MCF 10A (cell line): ENCODE measurements around the gene THRB. TPM values are rescaled to one million over a fixed set of nuclear protein-coding genes. Genes with fewer than 3 reads are reported as not detected.

Experiments used
- BruUV-seq: library from RNA; stranded (reverse); fragments of 400-500 nt; replicated peaks from 2 replicates; lab custom pipeline; 2021; lab: Mats Ljungman, UMichigan
- CTCF ChIA-PET: fragments of 300-600 bp; sonication (Branson Sonifier 250); formaldehyde crosslinking; extraction: SDS; loops from one replicate; lab custom pipeline; 2021; ENCODE audit warnings: antibody characterized with exemption, inconsistent platforms; lab: Yijun Ruan, JAX
- POLR2A ChIA-PET: fragments of 300-600, 350-650 bp; sonication (Branson Sonifier 250); formaldehyde crosslinking; extraction: SDS; loops from one replicate; lab custom pipeline; 2020; ENCODE audit warnings: antibody characterized with exemption, inconsistent platforms; lab: Yijun Ruan, JAX
- DNase-seq: peaks from one replicate; pipeline ENCODE4 v3.0.0-alpha.2; 2018; ENCODE audit not compliant: unreplicated experiment
- H3K27ac Mint-ChIP-seq: one replicate; pipeline ENCODE4 v1.8.0; 2022; ENCODE audit warnings: mild to moderate bottlenecking, low read depth, mixed read lengths; ENCODE audit not compliant: unreplicated experiment
- H3K27me3 Mint-ChIP-seq: one replicate; pipeline ENCODE4 v1.8.0; 2022; ENCODE audit warnings: mixed read lengths; ENCODE audit not compliant: insufficient read depth, unreplicated experiment
- H3K36me3 Mint-ChIP-seq: one replicate; pipeline ENCODE4 v1.8.0; 2022; ENCODE audit warnings: mild to moderate bottlenecking, moderate library complexity, mixed read lengths; ENCODE audit not compliant: insufficient read depth, unreplicated experiment
- H3K4me1 Mint-ChIP-seq: one replicate; pipeline ENCODE4 v1.8.0; 2022; ENCODE audit warnings: mixed read lengths; ENCODE audit not compliant: insufficient read depth, unreplicated experiment
- H3K4me3 Mint-ChIP-seq: one replicate; pipeline ENCODE4 v1.8.0; 2022; ENCODE audit warnings: mild to moderate bottlenecking, moderate library complexity, mixed read lengths; ENCODE audit not compliant: unreplicated experiment
- H3K9me3 Mint-ChIP-seq: one replicate; pipeline ENCODE4 v1.8.0; 2022; ENCODE audit warnings: mixed read lengths; ENCODE audit not compliant: unreplicated experiment
- intact Hi-C: fragments of 100-400 bp; cut with micrococcal nuclease; formaldehyde crosslinking; loops from 2 replicates; pipeline ENCODE4 v1.14.1; 2022
- total RNA-seq: library from RNA; stranded (reverse); gene quantifications from 2 replicates; pipeline ENCODE4 v1.2.3, GENCODE V29; 2022
- TF ChIP-seq, protein P1 (sequence below): fragments of 200-600 bp; IDR thresholded peaks from one replicate; pipeline ENCODE4 v1.8.0; 2022; ENCODE audit warnings: antibody characterized with exemption, mild to moderate bottlenecking; ENCODE audit not compliant: unreplicated experiment

THRB gene
- total RNA-seq, 1 experiment from 2014 or later: 4.2 TPM

DNA sequence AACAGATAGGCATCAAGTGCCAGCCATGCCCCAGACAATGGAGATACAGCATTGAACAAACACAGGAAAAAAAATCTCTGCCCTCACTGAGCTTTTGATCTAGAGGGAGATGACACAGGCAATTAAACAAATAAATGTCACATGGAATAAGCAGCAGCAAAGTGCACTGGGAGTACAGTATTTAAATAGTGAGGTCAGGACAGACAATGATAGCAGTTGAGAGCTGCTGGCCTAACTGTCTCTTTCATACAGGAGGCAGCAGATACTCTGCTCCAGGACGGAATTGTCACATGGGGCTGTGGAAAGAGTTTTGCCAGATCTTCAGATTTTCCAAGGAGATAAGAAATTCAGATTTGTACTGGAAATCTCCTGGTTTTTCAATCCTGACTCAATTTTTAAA is 241.3 kb downstream of the THRB start:
- DNase-seq: no peak
- no peak overlapping the region for H3K4me3 Mint-ChIP-seq
- intact Hi-C loops: no loop called here
- no peaks in the 10 kb centered on the region for H3K36me3 Mint-ChIP-seq
- no TSS peak for BruUV-seq
- H3K27me3 Mint-ChIP-seq: no peaks in the 10 kb centered on the region
- no peaks in the 10 kb centered on the region for H3K9me3 Mint-ChIP-seq
- TF ChIP-seq, protein P1, sequence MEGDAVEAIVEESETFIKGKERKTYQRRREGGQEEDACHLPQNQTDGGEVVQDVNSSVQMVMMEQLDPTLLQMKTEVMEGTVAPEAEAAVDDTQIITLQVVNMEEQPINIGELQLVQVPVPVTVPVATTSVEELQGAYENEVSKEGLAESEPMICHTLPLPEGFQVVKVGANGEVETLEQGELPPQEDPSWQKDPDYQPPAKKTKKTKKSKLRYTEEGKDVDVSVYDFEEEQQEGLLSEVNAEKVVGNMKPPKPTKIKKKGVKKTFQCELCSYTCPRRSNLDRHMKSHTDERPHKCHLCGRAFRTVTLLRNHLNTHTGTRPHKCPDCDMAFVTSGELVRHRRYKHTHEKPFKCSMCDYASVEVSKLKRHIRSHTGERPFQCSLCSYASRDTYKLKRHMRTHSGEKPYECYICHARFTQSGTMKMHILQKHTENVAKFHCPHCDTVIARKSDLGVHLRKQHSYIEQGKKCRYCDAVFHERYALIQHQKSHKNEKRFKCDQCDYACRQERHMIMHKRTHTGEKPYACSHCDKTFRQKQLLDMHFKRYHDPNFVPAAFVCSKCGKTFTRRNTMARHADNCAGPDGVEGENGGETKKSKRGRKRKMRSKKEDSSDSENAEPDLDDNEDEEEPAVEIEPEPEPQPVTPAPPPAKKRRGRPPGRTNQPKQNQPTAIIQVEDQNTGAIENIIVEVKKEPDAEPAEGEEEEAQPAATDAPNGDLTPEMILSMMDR: no peak
- no peaks in the 10 kb centered on the region for H3K4me1 Mint-ChIP-seq
- ChIA-PET CTCF (no interaction called here), POLR2A (no interaction called here)
- no peak overlapping the region for H3K27ac Mint-ChIP-seq

DNA sequence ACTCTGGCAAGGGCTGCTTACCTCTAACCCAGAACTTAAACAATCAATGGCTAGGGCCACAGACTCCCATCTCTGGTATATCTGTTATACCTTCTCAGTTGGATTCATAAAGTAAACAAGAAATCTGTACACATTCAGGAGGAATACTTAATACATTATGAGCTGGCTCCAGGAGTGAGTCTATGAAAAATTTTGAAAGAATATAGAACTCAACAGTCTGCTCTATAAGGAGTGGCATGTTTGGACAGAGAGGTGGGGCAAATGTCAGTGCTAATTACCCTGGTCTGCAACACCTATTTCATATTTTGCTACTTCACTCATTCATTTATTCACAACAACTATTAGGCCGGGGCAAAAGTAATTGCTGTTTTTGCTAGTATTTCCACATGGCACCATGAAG is 245.1 kb downstream of the THRB start:
- BruUV-seq: no TSS peak
- intact Hi-C loops: no loop called here
- H3K9me3 Mint-ChIP-seq: no peaks in the 10 kb centered on the region
- ChIA-PET CTCF (no interaction called here), POLR2A (no interaction called here)
- no peak for DNase-seq
- H3K36me3 Mint-ChIP-seq: no peaks in the 10 kb centered on the region
- no peak overlapping the region for H3K27ac Mint-ChIP-seq
- no peaks in the 10 kb centered on the region for H3K27me3 Mint-ChIP-seq
- H3K4me1 Mint-ChIP-seq: no peaks in the 10 kb centered on the region
- no peak overlapping the region for H3K4me3 Mint-ChIP-seq
- TF ChIP-seq, protein P1: no peak

DNA sequence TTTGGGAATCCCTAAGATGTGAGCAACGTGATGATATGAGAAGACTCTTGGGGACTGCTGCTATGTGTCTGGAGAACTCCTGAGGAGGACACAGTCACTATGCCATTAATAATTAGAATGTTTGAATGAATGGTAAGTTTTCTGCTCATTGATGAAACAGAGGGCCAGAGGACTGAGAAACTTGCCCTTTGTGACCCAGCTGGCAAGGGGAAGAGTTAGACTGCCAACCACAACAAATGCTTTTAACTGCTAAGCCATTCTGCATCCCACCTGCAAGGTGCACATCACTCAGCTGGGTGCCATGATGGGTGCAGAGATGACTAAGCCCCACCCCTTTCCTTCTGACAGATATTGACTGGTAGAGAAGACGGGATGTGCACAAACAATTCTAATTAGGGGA is 249.6 kb downstream of the THRB start:
- ChIA-PET CTCF (interaction anchor here (1.2 kb wide), 1 partner anchor 19 kb away, joined by 4 read pairs; no protein-coding TSS in a partner anchor), POLR2A (no interaction called here)
- Mint-ChIP-seq H3K4me1 (peaks cover 21% of the 10 kb centered on the region), H3K27me3 (no peaks in the 10 kb centered on the region), H3K9me3 (no peaks in the 10 kb centered on the region), H3K27ac (no peak overlapping the region), H3K36me3 (no peaks in the 10 kb centered on the region), H3K4me3 (no peak overlapping the region)
- intact Hi-C loops: no loop called here
- no TSS peak for BruUV-seq
- DNase-seq: no peak
- TF ChIP-seq, protein P1: no peak

DNA sequence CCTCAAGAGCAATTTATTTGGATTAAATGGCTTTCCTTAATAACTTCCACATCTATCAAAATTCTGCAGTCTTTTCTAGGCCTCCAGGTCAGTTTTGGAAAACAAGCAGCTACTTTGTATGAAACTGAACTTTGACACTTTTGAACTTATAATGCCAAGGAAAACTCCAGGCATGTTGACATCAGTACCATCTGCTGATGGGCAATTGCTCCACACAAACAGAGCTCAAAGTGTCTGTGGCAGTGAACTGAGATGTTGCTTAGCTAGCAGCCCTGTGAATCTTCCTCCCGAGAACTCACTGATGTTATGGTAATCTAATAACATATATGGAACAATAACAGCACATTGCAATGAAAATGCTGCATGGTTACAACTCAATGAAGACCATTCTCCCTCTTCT is 250.2 kb downstream of the THRB start:
- CTCF ChIA-PET: interaction anchor here (1.2 kb wide), 1 partner anchor 19 kb away, joined by 4 read pairs; no protein-coding TSS in a partner anchor
- Mint-ChIP-seq H3K4me3 (no peak overlapping the region), H3K9me3 (no peaks in the 10 kb centered on the region), H3K27ac (no peak overlapping the region), H3K36me3 (no peaks in the 10 kb centered on the region), H3K27me3 (no peaks in the 10 kb centered on the region), H3K4me1 (peaks cover 21% of the 10 kb centered on the region)
- BruUV-seq: no TSS peak
- POLR2A ChIA-PET: no interaction called here
- TF ChIP-seq, protein P1: no peak
- intact Hi-C loops: no loop called here
- DNase-seq: no peak
